Measurements from ENCODE around the gene TRIP13. TPM values are rescaled to one million over a fixed set of nuclear protein-coding genes. Genes with fewer than 3 reads are reported as not detected.

Gene TRIP13
- total and polyA plus RNA-seq, 4 donors: 2.7 to 6.2 (median 3.2) TPM

DNA sequence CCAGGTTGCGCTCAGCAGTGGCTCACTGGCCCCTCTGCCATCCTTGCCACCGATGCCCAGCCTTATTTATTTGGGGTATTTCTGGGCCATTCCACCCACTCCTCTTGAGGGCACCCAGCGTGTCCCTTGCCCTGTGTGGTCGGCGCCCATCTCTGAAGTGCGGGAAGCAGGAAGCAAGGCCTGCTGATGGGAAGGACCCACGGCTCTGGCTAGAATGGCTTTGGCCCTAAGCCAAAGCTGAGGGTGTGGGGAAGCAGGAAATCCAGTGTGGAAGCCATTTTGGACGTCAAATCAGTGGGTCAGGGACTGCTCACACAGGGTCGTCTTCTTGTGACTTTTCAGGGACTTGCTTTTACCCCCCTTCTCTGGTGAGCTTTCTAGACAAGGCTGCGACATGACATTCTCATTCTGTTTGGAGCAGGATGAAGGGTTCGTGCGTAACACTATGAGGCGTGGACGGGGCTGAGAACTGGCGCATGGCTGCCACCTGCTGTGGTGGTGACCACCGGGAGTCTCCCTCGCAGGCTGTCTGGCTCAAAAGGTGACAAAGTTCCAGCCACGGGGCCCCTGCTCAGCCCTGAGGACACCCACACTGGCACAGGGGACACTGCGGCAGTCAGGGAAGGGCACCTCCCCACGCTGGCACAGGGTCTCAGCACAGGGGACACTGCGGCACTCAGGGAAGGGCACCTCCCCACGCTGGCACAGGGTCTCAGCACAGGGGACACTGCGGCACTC lies 65.2 kb downstream of the TRIP13 start:
- H3K36me3 ChIP-seq (ENCODE audit: control insufficient read depth in 4 of 4, insufficient read depth in 4 of 4, low read length in 4 of 4): no peaks in the 10 kb centered on the region
- peaks cover 0 to 61% (median 29%) of the 10 kb centered on the region in 5 donors for H3K4me1 ChIP-seq (ENCODE audit: control insufficient read depth in 5 of 5, insufficient read depth in 5 of 5, low read length in 5 of 5)
- DNase-seq (peak; percentile 59 to 68 (median 64)), ATAC-seq (ENCODE audit: insufficient read depth, low FRiP score) (no peak)
- no peak overlapping the region for H3K4me3 ChIP-seq
- no peaks in the 10 kb centered on the region for H3K27me3 ChIP-seq (ENCODE audit: control insufficient read depth in 3 of 3, insufficient read depth in 3 of 3, low read length in 2 of 3)
- H3K9ac ChIP-seq (ENCODE audit: insufficient read depth in 1 of 2, low read length in 2 of 2): no peak overlapping the region
- no peaks in the 10 kb centered on the region for H3K9me3 ChIP-seq (ENCODE audit: control insufficient read depth in 4 of 4, insufficient read depth in 3 of 4, low read length in 3 of 4)
- H3K27ac ChIP-seq (ENCODE audit: low read depth in 1 of 2, low read length in 1 of 2): peak overlapping the region in 1 of 2 donors; percentile 59
- 67 to 71% methylated on average over 23 of the region's 23 CpGs for WGBS, 2 donors
- TF ChIP-seq, protein P1, sequence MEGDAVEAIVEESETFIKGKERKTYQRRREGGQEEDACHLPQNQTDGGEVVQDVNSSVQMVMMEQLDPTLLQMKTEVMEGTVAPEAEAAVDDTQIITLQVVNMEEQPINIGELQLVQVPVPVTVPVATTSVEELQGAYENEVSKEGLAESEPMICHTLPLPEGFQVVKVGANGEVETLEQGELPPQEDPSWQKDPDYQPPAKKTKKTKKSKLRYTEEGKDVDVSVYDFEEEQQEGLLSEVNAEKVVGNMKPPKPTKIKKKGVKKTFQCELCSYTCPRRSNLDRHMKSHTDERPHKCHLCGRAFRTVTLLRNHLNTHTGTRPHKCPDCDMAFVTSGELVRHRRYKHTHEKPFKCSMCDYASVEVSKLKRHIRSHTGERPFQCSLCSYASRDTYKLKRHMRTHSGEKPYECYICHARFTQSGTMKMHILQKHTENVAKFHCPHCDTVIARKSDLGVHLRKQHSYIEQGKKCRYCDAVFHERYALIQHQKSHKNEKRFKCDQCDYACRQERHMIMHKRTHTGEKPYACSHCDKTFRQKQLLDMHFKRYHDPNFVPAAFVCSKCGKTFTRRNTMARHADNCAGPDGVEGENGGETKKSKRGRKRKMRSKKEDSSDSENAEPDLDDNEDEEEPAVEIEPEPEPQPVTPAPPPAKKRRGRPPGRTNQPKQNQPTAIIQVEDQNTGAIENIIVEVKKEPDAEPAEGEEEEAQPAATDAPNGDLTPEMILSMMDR (IDR thresholded peaks at IDR 0.05; ENCODE audit: control extremely low read depth, extremely low read depth): no peak

GRCh38 chr5:958701-959571 lies 66.3 kb downstream of the TRIP13 start:
- H3K36me3 ChIP-seq (ENCODE audit: control insufficient read depth in 4 of 4, insufficient read depth in 4 of 4, low read length in 4 of 4): no peaks in the 10 kb centered on the region
- H3K27ac ChIP-seq (ENCODE audit: low read depth in 1 of 2, low read length in 1 of 2): peak overlapping the region in 1 of 2 donors; percentile 59
- 67 to 81% methylated on average over 48 of the region's 48 CpGs for WGBS, 2 donors
- H3K9me3 ChIP-seq (ENCODE audit: control insufficient read depth in 4 of 4, insufficient read depth in 3 of 4, low read length in 3 of 4): no peaks in the 10 kb centered on the region
- peak; percentile 87 to 91 (median 89) for DNase-seq
- H3K4me1 ChIP-seq (ENCODE audit: control insufficient read depth in 5 of 5, insufficient read depth in 5 of 5, low read length in 5 of 5): peaks cover 0 to 72% (median 39%) of the 10 kb centered on the region in 5 donors
- TF ChIP-seq, protein P1 (IDR thresholded peaks at IDR 0.05; ENCODE audit: control extremely low read depth, extremely low read depth): no peak
- H3K9ac ChIP-seq (ENCODE audit: insufficient read depth in 1 of 2, low read length in 2 of 2): no peak overlapping the region
- no peaks in the 10 kb centered on the region for H3K27me3 ChIP-seq (ENCODE audit: control insufficient read depth in 3 of 3, insufficient read depth in 3 of 3, low read length in 2 of 3)
- peak; percentile 43 for ATAC-seq (ENCODE audit: insufficient read depth, low FRiP score)
- no peak overlapping the region for H3K4me3 ChIP-seq

- Histone ChIP-seq H3K9me3 (ENCODE audit: control insufficient read depth in 4 of 4, insufficient read depth in 3 of 4, low read length in 3 of 4) (no peaks in the 10 kb centered on the region), H3K27ac (ENCODE audit: low read depth in 1 of 2, low read length in 1 of 2) (no peak overlapping the region)
- no peak for DNase-seq
Measured at GRCh38 chr5:959581-960531, 67.2 kb downstream of the TRIP13 start.

More at GRCh38 chr5:959581-960531, 67.2 kb downstream of the TRIP13 start:
- H3K27me3 ChIP-seq (ENCODE audit: control insufficient read depth in 3 of 3, insufficient read depth in 3 of 3, low read length in 2 of 3): no peaks in the 10 kb centered on the region
- WGBS, 2 donors: 86 to 88% methylated on average over 46 to 47 of the region's 47 CpGs
- H3K4me3 ChIP-seq: no peak overlapping the region
- no peak overlapping the region for H3K9ac ChIP-seq (ENCODE audit: insufficient read depth in 1 of 2, low read length in 2 of 2)
- TF ChIP-seq, protein P1 (IDR thresholded peaks at IDR 0.05; ENCODE audit: control extremely low read depth, extremely low read depth): no peak
- no peaks in the 10 kb centered on the region for H3K36me3 ChIP-seq (ENCODE audit: control insufficient read depth in 4 of 4, insufficient read depth in 4 of 4, low read length in 4 of 4)
- ATAC-seq (ENCODE audit: insufficient read depth, low FRiP score): no peak
- peaks cover 0 to 81% (median 47%) of the 10 kb centered on the region in 5 donors for H3K4me1 ChIP-seq (ENCODE audit: control insufficient read depth in 5 of 5, insufficient read depth in 5 of 5, low read length in 5 of 5)
